Activated CD8-positive, alpha-beta memory T cell treated with anti-CD3 and anti-CD28 coated beads, Interleukin-2, amount 50 U/mL, for 24 hours (primary cell): ENCODE measurements around the gene UBFD1.
"Not testable (repeated sequence)": the region's sequence is repeated elsewhere in the genome, so short reads cannot be mapped to it uniquely, and the experiment has no call there.

ENCODE experiments used
- DNase-seq: peaks from one replicate; pipeline ENCODE4 v3.0.0-alpha.2; 2020; ENCODE audit errors: extremely low read depth

UBFD1 gene

DNA sequence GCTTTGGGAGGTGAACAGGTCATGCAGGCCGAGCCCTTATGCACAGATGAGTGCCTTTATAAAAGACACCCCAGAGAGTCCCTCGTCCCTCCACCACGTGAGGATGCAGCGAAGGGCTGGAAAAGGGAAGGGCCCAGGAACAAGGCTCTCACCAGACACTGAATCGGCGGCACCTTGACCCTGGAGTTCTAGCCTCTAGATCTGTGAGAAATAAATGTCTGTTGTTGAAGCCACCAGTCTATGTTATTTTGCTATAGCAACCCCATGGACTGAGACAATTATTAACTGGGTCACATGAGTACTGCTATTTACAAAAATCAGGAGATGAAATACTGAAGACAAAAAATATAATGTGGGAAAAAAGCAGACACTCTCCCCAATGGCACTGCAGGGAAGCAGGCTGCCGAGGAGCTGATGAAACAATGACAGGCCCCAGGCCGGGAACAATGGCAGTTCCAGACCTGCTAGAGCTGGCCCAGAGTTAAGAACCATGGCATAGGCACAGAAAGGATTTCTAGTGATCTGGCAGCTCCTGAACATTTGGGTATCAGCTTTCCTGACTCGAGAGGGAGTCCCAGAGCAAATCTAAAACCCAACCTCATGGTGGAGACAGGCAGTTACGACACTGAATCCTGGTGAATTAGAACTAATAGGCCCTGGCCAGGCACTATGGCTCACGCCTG is 29.4 kb upstream of the UBFD1 start:
- DNase-seq: no peak

DNA sequence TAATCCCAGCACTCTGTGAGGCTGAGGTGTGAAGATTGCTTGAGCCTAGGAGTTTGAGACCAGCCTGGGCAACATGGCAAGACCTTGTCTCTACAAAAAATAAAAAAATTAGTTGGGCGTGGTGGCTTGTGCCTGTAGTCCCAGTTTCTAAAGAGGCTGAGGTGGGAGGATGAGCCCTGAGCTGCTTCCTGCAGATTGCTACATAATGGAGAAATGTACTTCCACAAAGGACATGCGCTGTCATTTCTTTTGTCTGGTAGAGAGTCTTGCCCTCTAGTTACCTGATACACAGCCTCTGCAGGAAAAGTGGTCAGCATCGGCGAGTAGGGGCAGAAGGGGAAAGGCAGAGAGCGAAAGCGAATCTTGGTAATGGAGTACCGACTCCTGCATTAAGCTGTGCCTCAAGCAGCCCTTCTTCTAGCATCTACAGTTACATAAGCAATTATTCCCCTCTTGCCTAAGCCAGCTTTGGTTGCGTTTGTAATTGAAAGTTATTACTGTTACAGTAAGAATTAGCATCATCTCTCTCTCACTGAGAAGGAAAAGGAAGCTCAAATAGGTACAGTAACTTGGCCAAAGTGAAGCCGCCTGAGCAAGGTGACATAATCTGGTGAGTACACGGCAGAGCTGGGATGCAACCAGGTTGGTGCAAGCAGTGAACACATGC is 28.8 kb upstream of the UBFD1 start:
- no peak for DNase-seq

DNA sequence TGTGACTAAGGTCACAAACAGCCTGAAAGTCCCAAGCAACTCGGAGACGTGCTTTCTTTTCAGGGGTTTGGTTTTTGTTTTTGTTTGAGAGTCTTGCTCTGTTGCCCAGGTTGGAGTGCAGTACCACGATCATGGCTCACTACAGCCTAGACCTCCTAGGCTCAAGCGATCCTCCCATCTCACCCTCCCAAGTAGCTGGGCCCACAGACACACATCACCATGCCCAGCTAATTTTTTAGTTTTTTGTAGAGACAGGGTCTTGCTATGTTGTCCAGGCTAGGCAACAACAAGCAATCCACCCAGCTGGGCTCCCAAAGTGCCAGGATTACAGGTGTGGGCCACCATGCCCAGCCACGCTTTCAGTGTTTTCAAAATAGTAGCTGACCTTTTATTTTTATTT is 27.5 kb upstream of the UBFD1 start:
- DNase-seq: no peak

DNA sequence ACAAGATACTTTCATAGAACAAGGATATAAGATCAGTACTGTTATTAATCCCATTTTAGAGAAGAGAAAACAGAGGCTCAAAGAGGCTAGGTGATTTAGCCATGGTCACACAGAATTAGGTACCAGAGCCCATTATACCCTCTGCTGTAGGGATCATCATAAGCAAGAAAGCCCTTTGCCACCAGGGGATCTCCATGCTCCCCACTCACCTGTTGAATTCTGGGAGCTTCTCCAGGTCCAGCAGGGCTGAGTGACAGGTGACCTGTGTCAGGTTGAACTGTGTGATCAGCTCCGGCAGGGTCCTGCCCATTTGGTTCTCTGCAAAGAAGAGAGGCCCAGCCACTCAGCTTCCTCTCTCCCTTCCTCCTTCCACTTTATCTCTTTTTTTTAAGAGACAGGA is 25.1 kb upstream of the UBFD1 start:
- no peak for DNase-seq

DNA sequence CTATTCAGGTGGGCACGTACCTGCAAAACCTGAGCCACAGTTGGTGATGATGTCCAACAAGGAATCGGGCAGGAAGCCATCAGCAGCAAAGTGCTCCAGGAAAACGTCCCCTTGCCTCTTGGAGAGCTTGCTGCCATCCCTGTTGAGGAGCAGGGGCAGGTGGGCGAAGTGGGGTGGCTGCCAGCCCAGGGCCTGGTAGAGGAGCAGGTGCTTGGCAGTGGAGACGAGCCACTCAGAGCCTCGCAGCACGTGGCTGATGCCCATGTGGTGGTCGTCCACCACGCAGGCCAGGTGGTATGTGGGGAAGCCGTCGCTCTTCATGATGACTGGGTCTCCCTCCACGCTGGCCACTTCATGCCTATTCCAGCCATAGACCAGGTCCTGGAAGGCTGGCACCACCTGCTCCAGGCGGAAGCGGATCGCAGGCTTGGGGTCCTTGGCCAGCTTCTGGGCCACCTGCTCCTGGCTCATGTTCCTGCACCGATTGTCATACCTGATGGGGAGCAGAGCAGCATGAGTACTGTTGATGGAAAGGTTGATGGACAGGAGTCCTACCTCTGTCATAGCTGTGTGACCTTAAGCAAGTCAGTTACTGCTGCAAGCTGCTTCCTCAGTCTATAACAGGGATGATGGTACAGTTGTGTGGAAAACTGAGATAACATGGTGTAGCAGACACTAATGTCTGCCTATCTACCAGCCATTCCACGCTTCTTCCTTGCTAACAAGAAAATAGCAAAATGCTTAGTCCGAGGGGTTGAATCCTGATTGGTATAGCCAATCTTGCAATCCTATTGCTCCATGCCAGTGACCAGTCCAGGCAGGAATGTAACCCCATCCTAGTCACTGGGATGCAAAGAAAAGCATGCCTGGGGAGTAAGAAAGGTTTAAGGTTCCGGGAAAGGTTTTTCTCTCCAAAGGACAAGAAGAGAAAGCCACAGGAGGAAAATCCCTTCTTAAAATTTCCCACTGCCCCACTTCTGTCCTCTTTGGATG is 22.4 kb upstream of the UBFD1 start:
- DNase-seq: no peak

GRCh38 chr16:23535901-23536300 is 21.6 kb upstream of the UBFD1 start:
- no peak for DNase-seq

GRCh38 chr16:23537390-23537789 is 20.1 kb upstream of the UBFD1 start:
- DNase-seq: no peak

DNA sequence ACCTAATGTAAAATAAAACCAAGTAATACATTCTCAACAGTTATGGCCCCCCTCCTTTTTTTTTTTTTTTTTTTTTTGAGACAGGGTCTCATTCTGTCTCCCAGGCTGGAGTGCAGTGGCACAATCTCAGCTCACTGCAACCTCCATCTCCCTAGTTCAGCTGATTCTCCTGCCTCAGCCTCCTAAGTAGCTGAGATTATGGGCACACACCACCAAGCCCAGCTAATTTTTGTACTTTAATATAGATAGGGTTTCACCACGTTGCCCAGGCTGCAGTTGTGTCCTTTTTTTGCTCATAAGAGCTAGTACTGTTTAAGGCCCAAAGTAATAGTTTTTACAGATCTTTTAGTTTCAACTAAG is 18.6 kb upstream of the UBFD1 start:
- DNase-seq: no peak

DNA sequence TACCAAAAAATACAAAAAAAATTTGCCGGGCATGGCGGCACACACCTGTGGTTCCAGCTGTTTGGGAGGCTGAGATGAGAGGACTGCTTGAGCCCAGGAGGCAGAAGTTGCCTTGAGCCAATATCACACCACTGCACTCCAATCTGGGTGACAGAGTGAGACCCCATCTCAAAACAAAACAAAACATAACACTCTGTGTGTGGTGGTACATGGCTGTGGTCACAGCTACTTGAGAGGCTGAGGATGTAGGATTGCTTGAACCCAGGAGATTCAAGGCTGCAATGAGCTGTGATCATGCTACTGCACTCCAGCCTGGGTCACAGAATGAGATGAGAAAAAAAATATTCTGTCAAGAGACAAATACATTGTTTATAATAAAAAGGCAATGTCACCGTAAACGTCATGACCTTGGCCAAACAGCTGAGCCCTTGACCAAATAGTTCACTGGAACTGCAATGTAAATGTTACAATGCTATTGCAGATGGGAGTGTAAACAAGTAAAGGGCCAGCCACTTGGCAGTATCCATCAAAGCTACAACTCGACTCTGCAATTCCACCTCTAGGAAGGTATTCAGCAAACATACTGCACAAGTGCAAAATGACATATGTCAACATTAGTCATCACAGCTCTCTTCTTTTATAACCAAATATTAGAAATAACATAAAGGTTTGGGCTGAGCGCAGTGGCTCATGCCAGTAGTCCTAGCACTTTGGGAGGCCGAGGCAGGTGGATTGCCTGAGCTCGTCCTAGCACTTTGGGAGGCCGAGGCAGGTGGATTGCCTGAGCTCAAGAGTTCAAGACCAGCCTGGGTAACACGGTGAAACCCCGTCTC is 17.3 kb upstream of the UBFD1 start:
- DNase-seq: no peak

DNA sequence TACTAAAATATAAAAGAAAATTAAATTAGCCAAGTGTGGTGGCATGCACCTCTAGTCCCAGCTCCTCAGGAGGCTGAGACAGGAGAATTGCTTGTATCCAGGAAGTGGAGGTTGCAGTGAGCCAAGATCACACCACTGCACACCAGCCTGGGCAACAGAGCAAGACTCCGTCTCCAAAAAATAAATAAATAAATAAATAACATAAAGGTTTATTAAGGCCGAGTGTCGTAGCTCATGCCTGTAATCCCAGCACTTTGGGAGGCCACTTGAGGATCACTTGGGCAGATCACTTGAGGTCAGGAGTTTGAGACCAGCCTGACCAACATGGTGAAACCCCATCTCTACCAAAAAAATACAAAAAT is 16.7 kb upstream of the UBFD1 start:
- DNase-seq: not testable (repeated sequence)

DNA sequence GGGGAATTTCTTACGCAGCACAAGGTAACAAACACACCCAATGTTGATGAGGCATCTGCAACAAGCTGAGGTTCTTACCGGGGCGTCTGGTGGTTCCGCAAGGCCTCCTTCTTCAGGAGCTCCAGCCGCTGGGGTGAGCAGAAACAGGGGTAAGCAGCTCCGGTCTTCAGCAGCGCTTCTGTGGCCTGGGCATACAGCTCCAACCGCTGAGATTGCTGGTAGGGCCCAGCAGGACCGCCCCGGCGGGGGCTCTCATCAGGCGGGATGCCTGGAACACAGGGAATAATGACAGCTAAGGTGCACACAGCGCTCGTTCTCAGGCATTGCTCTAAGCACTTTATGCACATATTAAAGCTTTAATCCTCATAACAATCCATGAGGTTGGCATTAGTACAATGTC is 13.1 kb upstream of the UBFD1 start:
- no peak for DNase-seq

DNA sequence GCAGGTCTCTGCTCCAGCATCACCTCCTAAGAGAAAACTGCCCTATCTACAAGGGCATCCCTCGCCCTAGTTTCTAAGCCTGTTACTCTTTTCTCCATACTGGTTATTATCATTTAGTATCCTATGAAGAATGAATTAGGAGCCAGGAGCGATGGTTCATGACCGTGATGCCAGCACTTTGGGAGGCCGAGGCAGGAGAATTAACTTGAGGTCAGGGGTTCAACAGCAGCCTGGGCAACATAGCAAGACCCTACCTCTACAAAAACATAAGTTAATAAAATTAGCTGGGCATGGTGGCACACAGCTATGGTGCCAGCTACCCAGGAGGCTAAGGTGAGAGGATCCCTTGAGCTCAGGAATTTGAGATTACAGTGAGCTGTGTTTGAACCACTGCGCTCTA is 7.6 kb upstream of the UBFD1 start:
- no peak for DNase-seq

DNA sequence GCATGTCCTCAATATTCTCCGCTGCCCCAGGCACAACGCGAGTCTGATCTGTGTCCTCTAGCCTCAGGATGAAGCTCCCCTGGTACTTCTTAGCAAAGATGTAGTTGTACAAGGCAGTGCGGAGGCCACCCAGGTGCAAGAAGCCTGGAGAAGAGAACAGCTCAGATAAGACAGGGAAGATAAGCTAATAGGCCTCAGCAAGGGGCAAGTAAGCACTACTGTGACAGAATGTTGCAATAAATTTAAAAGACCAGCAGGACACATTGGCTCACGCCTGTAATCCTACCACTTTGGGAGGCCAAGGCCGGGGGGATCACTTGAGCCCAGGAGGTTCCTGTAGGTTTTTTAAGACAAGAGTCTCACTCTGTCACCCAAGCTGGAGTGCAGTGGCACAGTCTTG is 5.4 kb upstream of the UBFD1 start:
- no peak for DNase-seq

GRCh38 chr16:23554536-23554935 is 3.0 kb upstream of the UBFD1 start:
- DNase-seq: no peak

DNA sequence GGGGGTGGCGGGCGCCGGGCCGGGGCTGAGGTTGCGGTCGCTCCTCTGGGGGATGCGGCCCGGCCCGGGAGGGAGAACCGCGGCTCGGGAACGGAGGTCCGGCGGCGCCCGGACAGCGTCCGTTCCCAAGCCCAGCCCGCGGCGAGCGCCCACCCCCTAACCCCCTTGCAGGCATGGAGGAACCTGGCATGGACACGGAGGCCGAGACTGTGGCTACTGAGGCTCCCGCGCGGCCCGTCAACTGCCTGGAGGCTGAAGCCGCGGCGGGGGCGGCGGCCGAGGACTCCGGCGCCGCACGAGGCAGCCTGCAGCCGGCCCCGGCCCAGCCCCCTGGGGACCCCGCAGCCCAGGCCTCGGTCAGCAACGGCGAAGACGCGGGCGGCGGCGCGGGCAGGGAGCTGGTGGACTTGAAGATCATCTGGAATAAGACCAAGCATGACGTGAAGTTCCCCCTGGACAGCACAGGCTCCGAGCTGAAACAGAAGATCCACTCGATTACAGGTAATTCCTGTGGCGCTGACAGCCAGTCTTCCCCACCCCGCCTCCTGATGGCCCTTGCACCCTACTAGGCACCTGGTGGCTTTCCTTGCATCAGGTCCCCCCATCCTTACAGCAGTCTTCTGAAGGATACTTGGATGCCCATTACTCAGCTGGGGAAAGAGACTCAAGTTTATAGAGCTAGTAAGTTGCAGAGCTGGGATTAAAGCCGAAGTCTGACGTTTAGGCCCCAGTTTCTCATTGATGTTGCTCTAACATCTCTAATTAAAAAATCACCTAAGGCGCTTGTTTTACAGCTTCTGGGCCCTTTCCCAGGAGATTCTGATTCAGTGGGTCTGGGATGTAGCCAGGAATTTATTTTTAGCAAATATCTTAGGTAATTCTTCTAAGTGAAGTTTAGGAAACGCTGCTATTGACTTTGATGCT is 514 bp downstream of the UBFD1 start:
- no peak for DNase-seq

DNA sequence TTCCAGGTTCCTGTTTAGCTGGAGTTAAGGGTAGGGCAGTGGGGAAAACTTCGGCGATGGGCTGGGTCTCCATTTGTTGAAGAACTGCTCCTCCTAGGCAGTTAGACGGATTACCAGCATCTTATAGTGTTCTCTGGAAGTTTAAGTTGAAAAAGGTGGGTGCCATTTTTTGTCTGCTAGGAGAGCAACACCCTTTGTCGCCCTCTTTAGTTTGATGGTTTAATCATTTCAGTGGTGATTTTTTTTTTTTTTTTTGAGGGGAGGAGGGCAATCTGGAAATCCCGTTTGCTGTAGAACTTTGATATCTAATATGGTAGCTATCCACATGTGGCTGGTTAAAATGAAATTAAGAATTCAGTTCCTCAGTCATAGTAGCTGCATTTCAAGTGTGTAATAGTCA is 4.1 kb downstream of the UBFD1 start:
- DNase-seq: no peak

DNA sequence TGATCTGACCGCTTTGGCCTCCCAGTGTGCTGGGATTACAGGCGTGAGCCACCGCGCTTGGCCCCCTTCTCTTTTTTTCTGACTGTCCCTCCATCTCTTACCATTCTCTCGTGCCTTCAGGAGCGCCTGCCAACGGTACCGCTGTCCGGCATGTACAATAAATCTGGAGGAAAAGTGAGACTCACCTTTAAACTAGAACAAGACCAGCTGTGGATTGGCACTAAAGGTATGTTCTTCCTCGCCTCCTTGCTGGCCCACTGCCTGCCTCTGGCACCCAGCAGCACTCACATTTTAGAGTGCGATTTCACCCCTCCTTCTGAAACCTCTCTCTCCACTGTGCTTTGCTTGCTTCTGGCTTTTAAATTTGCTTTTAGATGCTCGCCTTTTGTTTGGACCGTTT is 5.0 kb downstream of the UBFD1 start:
- no peak for DNase-seq

DNA sequence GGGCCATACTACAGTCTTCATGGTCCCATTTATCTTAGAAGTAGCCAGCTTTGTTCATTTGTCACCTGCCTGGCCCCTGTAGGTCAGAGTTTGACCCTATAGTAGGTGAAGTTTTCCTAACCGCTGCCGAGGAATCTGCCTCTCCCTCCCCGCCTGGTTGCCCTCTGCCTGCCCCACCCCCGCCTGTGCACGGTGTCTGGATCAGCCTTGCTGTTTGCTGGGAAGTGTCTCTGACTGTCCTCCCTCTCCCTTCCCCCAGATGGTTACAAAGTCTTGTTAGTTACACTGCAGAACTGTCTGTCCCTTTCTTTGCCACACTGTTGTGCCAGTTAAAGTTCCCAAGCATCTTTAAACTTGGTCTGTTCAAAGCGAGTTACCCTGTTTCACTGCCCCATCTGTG is 5.7 kb downstream of the UBFD1 start:
- DNase-seq: no peak

- no peak for DNase-seq
Measured at GRCh38 chr16:23564575-23565363, 7.2 kb downstream of the UBFD1 start.

GRCh38 chr16:23566724-23567123 is 9.2 kb downstream of the UBFD1 start:
- no peak for DNase-seq
